PFSK-1 (cell line): Measurements from ENCODE around the gene ALOX5AP.

ENCODE experiments used
- POLR2AphosphoS5 ChIP-seq: IDR thresholded peaks from 2 replicates; pipeline ENCODE4 v1.6.1; 2012; ENCODE audit warnings: low read depth, mild to moderate bottlenecking, control low read depth, low read length, moderate library complexity
- SIN3A ChIP-seq: IDR thresholded peaks from 2 replicates; pipeline ENCODE4 v1.6.1; 2012; ENCODE audit warnings: mild to moderate bottlenecking, low read length, moderate library complexity, borderline replicate concordance; ENCODE audit not compliant: insufficient read depth
- TAF1 ChIP-seq: IDR thresholded peaks from 2 replicates; pipeline ENCODE4 v1.6.1; 2012; ENCODE audit warnings: low read length, control low read depth, borderline replicate concordance; ENCODE audit not compliant: insufficient read depth
- TF ChIP-seq, protein P1 (sequence below), 2 experiments: IDR thresholded peaks; 2 replicates each; pipeline versions ENCODE4 v1.6.1 to v1.8.0; 2011 to 2012; ENCODE audit warnings: low read depth in 2 of 2, low read length in 2 of 2, control low read depth in 1 of 2, inconsistent platforms in 1 of 2, mild to moderate bottlenecking in 1 of 2, moderate library complexity in 1 of 2; ENCODE audit not compliant: insufficient read depth in 1 of 2

DNA sequence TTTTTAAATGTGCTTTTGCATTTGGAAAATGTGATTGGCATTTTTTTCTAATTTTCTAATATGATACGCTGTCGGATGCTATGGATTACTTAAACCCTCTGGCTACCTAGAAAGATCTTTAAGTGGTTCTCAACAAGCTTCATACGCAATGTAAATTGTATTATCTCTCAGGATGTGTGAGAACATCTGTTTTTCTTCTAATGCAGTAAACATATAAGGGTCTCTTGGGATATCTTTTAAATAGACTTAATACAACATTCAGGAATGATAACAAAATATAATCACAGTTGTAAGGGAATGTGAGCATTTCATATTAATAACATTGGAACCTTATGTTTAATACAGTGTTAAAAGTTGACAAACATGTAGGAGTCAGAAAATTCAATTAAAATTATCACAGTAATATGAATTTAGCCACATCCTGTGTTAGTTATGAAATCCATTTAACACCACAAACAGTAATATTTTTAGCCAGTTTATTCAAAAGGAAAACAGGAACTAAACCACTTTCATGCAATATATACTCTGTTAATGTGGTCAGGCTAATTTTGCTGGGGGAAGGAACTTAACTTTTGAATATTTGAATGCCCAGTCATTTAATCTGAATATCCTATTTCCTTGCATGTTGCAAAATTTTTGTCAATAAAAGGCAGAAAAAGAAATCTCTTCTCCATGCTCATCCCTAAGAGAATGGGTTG, 15.0 kb upstream of the ALOX5AP start:
- TF ChIP-seq POLR2AphosphoS5, result no peak
- TF ChIP-seq, protein P1, sequence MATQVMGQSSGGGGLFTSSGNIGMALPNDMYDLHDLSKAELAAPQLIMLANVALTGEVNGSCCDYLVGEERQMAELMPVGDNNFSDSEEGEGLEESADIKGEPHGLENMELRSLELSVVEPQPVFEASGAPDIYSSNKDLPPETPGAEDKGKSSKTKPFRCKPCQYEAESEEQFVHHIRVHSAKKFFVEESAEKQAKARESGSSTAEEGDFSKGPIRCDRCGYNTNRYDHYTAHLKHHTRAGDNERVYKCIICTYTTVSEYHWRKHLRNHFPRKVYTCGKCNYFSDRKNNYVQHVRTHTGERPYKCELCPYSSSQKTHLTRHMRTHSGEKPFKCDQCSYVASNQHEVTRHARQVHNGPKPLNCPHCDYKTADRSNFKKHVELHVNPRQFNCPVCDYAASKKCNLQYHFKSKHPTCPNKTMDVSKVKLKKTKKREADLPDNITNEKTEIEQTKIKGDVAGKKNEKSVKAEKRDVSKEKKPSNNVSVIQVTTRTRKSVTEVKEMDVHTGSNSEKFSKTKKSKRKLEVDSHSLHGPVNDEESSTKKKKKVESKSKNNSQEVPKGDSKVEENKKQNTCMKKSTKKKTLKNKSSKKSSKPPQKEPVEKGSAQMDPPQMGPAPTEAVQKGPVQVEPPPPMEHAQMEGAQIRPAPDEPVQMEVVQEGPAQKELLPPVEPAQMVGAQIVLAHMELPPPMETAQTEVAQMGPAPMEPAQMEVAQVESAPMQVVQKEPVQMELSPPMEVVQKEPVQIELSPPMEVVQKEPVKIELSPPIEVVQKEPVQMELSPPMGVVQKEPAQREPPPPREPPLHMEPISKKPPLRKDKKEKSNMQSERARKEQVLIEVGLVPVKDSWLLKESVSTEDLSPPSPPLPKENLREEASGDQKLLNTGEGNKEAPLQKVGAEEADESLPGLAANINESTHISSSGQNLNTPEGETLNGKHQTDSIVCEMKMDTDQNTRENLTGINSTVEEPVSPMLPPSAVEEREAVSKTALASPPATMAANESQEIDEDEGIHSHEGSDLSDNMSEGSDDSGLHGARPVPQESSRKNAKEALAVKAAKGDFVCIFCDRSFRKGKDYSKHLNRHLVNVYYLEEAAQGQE (IDR thresholded peaks at IDR 0.05; ENCODE audit: insufficient read depth in 1 of 2, low read depth in 2 of 2, low read length in 2 of 2), result no peak
- no peak for TF ChIP-seq SIN3A
- TF ChIP-seq TAF1, result no peak
